ENCODE measurements around the gene COL13A1.

DNA sequence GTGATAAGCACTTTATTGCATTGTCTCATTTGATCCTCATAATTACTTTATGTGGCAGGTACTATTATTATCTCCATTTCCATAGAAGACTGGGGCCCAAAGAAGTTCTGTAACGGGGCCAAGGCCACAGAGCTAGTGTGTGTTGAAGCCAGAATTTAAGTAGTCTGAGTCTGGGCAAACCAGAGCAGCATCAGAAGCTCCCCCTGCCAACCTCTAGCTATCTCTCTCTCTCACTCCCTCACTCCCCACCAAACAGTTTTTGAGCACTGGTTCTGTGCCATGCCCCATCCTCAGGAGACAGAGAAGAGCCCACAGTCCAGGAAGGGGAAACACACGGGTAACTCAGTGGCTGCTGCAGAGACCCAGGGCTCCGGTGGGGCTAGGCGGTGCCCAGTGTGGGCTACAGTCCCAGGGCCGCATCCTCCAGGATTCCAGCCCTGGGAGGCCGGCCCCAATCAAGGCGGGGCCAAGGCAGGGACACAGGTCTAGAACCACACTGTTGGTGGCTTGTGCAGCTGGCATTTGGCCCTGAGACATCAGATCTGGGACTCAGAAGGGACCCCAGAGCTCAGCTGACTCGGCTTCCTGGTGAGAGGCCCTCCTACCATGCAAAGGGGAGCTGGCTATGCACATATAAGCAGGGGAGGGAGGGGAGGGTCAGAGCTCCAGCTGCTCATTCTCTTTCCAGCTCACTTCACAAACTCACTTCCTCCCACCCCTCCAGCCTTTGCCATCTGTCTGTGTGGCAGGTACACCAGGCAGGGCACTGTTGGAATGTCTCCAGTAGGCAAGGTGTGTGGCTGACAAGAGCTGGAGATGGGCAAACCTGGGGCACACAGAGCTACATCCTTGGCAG, 34.4 kb downstream of the COL13A1 start:
- TF ChIP-seq EP300 (IDR thresholded peaks at IDR 0.05) (no peak), CTCF (IDR thresholded peaks at IDR 0.05) (no peak), POLR2A (IDR thresholded peaks at IDR 0.05; ENCODE audit: low read depth) (no peak)
